ENCODE data around the gene ATAD3C.
"Not testable (repeated sequence)": the region's sequence is repeated elsewhere in the genome, so short reads cannot be mapped to it uniquely, and the experiment has no call there.

DNA sequence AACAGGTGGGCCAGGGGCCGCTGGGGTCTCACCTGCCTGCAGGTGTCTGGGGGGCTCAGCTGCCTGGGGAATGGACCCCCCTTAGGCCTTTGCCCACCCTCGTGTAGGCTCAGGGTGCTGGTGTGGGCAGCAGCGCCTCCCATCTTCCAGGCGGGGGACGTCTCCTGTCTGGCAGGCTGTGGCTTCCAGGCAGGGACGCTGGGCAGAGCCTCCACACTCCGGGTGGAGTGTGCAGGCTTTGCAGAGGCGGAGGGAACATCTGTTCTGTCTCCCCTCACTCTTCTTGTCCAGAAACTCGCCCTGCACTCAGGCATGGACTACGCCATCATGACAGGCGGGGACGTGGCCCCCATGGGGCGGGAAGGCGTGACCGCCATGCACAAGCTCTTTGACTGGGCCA is 6.4 kb downstream of the ATAD3C start:
- TF ChIP-seq, protein P1, sequence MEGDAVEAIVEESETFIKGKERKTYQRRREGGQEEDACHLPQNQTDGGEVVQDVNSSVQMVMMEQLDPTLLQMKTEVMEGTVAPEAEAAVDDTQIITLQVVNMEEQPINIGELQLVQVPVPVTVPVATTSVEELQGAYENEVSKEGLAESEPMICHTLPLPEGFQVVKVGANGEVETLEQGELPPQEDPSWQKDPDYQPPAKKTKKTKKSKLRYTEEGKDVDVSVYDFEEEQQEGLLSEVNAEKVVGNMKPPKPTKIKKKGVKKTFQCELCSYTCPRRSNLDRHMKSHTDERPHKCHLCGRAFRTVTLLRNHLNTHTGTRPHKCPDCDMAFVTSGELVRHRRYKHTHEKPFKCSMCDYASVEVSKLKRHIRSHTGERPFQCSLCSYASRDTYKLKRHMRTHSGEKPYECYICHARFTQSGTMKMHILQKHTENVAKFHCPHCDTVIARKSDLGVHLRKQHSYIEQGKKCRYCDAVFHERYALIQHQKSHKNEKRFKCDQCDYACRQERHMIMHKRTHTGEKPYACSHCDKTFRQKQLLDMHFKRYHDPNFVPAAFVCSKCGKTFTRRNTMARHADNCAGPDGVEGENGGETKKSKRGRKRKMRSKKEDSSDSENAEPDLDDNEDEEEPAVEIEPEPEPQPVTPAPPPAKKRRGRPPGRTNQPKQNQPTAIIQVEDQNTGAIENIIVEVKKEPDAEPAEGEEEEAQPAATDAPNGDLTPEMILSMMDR (conservative IDR thresholded peaks at IDR 0.05; ENCODE audit: low read depth, low read length) = not testable (repeated sequence)
- not testable (repeated sequence) for TF ChIP-seq RFX5 (IDR thresholded peaks at IDR 0.05; ENCODE audit: low read depth, low read length); POLR2A (IDR thresholded peaks at IDR 0.05; ENCODE audit: low read depth, low read length); MXI1 (IDR thresholded peaks at IDR 0.05; ENCODE audit: borderline replicate concordance, low read depth, low read length)
- TF ChIP-seq, protein P2, sequence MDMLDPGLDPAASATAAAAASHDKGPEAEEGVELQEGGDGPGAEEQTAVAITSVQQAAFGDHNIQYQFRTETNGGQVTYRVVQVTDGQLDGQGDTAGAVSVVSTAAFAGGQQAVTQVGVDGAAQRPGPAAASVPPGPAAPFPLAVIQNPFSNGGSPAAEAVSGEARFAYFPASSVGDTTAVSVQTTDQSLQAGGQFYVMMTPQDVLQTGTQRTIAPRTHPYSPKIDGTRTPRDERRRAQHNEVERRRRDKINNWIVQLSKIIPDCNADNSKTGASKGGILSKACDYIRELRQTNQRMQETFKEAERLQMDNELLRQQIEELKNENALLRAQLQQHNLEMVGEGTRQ (IDR thresholded peaks at IDR 0.05; ENCODE audit: low read depth, low read length) = not testable (repeated sequence)
